Panc1 (cell line): ENCODE data around the gene MAPK11.

Experiments
- POLR2AphosphoS5 ChIP-seq: IDR thresholded peaks from 2 replicates; pipeline ENCODE4 v1.6.1; 2012; ENCODE audit warnings: mild to moderate bottlenecking, low read depth, low read length, moderate library complexity
- TCF7L2 ChIP-seq: IDR thresholded peaks from 2 replicates; pipeline ENCODE4 v1.6.1; 2011; ENCODE audit warnings: mild to moderate bottlenecking, low read depth, low read length, inconsistent platforms
- TF ChIP-seq, protein P1 (sequence below): fragments of 450-650 bp; IDR thresholded peaks from 2 replicates; pipeline ENCODE4 v1.5.1; 2017; ENCODE audit warnings: mild to moderate bottlenecking
- TF ChIP-seq, protein P2 (sequence below), 2 experiments: IDR thresholded peaks; 2 replicates each; pipeline ENCODE4 v1.6.1; 2011 to 2012; ENCODE audit warnings: low read depth in 2 of 2, control low read depth in 1 of 2, low read length in 1 of 2, mild to moderate bottlenecking in 1 of 2, moderate library complexity in 1 of 2; ENCODE audit not compliant: insufficient read depth in 1 of 2

DNA sequence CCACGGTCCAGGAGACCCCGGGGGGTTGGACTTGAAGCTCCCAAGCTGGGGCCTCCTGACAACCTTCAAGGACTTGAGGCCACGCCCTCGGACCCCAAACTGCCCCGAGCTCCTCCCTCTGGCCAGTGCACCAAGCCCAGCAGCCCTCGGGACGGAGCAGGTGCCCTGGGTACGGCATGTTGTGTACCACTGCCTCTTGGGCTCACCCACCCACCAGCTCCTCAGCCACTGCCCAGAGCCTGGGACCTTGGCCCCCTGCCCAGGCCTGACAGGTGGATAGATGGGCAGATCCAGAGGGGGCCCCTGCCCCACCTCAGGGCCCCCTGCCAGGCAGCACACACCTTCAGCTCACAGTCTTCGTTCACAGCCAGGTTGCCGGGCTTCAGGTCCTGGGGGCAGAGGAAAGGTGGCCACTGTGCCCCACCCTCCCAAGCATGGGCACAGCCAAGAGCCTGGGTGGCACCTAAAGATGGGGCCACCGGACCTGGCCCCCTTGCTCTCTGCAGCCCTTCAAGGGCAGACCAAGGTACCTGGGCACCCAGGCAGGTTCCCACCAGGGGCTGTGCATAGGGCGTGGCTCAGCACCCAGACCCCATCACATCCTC is 13.8 kb downstream of the MAPK11 start:
- TF ChIP-seq POLR2AphosphoS5 (no peak), TCF7L2 (no peak)
- TF ChIP-seq, protein P1, sequence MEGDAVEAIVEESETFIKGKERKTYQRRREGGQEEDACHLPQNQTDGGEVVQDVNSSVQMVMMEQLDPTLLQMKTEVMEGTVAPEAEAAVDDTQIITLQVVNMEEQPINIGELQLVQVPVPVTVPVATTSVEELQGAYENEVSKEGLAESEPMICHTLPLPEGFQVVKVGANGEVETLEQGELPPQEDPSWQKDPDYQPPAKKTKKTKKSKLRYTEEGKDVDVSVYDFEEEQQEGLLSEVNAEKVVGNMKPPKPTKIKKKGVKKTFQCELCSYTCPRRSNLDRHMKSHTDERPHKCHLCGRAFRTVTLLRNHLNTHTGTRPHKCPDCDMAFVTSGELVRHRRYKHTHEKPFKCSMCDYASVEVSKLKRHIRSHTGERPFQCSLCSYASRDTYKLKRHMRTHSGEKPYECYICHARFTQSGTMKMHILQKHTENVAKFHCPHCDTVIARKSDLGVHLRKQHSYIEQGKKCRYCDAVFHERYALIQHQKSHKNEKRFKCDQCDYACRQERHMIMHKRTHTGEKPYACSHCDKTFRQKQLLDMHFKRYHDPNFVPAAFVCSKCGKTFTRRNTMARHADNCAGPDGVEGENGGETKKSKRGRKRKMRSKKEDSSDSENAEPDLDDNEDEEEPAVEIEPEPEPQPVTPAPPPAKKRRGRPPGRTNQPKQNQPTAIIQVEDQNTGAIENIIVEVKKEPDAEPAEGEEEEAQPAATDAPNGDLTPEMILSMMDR, result no peak
- TF ChIP-seq, protein P2, sequence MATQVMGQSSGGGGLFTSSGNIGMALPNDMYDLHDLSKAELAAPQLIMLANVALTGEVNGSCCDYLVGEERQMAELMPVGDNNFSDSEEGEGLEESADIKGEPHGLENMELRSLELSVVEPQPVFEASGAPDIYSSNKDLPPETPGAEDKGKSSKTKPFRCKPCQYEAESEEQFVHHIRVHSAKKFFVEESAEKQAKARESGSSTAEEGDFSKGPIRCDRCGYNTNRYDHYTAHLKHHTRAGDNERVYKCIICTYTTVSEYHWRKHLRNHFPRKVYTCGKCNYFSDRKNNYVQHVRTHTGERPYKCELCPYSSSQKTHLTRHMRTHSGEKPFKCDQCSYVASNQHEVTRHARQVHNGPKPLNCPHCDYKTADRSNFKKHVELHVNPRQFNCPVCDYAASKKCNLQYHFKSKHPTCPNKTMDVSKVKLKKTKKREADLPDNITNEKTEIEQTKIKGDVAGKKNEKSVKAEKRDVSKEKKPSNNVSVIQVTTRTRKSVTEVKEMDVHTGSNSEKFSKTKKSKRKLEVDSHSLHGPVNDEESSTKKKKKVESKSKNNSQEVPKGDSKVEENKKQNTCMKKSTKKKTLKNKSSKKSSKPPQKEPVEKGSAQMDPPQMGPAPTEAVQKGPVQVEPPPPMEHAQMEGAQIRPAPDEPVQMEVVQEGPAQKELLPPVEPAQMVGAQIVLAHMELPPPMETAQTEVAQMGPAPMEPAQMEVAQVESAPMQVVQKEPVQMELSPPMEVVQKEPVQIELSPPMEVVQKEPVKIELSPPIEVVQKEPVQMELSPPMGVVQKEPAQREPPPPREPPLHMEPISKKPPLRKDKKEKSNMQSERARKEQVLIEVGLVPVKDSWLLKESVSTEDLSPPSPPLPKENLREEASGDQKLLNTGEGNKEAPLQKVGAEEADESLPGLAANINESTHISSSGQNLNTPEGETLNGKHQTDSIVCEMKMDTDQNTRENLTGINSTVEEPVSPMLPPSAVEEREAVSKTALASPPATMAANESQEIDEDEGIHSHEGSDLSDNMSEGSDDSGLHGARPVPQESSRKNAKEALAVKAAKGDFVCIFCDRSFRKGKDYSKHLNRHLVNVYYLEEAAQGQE (IDR thresholded peaks at IDR 0.05; ENCODE audit: insufficient read depth in 1 of 2, low read depth in 2 of 2, low read length in 1 of 2), result no peak
